ENCODE measurements around the gene CNN2.

CNN2 gene

DNA sequence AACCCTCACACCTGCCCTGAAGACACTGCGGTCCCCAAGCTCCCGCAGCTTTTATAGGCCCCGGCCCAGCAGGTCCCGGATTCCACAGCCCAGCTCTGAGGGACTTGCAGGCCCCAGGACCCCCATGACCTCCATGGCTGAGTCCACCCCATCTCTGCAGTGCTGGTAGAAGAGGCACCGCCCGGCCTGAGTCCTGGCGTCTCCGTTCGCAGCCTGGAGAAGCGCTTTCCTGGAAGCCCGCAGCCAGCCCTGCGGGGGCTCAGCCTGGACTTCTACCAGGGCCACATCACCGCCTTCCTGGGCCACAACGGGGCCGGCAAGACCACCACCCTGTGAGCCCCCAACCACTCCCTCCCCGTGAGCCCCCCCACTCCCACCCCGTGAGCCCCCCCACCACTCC, 22.7 kb downstream of the CNN2 start:
- no peak for DNase-seq (ENCODE audit: low read depth, low spot score)

DNA sequence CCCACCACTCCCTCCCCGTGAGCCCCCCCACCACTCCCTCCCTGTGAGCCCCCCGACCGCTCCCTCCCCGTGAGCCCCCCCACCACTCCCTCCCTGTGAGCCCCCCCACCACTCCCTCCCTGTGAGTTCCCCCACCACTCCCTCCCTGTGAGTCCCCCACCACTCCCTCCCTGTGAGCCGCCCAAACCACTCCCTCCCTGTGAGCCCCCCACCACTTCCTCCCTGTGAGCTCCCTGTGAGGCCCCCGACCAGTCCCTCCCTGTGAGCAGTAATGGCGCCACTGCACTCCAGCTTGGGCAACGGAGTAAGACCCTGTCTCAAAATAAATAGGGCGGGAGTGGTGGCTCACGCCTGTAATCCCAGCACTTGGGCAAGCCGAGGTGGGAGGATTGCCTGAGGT, 23.4 kb downstream of the CNN2 start:
- no peak for DNase-seq (ENCODE audit: low read depth, low spot score)

GRCh38 chr19:1050989-1051788, 24.8 kb downstream of the CNN2 start:
- DNase-seq (ENCODE audit: low read depth, low spot score) = no peak

- no peak for DNase-seq (ENCODE audit: low read depth, low spot score)
Observed at GRCh38 chr19:1051791-1052190, 25.4 kb downstream of the CNN2 start.

GRCh38 chr19:1052349-1052975, 26.1 kb downstream of the CNN2 start:
- DNase-seq (ENCODE audit: low read depth, low spot score) = no peak

DNA sequence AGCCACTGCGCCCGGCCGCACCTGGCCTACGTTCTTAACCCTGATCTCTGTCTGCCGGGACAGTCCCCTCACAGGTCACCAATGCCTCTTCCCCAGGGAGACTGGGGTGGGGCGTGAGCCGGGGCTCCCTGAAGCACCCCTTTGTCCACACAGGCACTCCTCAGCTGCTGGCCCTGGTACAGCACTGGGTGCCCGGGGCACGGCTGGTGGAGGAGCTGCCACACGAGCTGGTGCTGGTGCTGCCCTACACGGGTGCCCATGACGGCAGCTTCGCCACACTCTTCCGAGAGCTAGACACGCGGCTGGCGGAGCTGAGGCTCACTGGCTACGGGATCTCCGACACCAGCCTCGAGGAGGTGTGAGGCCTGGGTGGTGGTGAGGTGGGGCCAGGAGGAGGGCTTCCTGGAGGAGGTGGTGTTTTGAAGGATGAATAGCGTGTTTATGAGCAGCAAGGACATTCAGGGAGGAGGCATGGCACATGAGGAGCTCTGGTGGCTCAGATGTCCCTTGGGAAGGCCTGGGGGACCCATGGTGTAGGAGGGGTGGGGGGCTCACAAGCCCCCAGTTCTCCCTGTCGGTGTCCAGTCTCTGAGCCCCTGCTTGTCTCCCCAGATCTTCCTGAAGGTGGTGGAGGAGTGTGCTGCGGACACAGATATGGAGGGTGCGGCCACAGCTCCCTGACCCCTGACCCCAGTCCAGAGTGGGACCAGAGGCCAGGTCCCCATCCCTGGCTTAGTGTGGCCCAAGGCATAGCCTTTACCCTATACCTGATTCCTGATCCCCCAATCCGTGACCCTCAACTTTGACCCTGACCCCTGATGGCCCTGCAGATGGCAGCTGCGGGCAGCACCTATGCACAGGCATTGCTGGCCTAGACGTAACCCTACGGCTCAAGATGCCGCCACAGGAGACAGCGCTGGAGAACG, 27.0 kb downstream of the CNN2 start:
- DNase-seq (ENCODE audit: low read depth, low spot score) = no peak

DNA sequence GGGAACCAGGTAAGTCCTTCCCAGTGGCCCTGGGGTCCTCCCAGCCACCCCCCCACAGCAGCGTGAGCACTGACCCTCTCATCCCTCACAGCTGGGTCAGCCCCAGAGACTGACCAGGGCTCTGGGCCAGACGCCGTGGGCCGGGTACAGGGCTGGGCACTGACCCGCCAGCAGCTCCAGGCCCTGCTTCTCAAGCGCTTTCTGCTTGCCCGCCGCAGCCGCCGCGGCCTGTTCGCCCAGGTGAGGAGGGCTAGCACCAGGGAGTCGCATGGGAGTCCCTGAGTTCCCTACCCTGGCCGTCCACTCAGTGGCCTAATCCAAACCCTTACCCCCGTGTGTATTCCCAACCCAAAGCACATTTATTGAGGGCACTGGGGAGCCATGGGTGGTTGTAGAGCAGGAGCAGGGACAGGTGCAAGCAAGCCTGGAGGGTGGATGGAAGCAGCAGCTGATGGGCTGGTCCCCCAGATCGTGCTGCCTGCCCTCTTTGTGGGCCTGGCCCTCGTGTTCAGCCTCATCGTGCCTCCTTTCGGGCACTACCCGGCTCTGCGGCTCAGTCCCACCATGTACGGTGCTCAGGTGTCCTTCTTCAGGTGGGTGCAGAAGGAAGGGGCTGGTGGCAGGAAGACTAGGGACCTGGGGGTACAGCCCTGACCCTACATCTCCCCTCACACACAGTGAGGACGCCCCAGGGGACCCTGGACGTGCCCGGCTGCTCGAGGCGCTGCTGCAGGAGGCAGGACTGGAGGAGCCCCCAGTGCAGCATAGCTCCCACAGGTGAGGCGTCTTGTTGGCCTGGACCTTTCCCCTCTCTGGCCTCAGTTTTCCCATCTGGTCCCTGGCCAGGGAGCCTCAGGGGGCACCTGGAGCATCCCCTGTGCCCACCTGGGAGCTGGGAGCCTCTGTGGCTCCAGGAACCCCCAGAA, 28.0 kb downstream of the CNN2 start:
- DNase-seq (ENCODE audit: low read depth, low spot score) = no peak

DNA sequence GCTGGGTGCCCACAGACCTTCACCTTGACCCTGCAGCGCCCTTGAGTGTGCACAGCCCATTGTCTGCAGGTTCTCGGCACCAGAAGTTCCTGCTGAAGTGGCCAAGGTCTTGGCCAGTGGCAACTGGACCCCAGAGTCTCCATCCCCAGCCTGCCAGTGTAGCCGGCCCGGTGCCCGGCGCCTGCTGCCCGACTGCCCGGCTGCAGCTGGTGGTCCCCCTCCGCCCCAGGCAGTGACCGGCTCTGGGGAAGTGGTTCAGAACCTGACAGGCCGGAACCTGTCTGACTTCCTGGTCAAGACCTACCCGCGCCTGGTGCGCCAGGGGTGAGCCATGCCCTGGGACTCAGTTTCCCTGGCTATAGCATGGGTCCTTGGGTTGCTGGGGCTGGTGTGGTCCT, 28.6 kb downstream of the CNN2 start:
- DNase-seq (ENCODE audit: low read depth, low spot score) = no peak

DNA sequence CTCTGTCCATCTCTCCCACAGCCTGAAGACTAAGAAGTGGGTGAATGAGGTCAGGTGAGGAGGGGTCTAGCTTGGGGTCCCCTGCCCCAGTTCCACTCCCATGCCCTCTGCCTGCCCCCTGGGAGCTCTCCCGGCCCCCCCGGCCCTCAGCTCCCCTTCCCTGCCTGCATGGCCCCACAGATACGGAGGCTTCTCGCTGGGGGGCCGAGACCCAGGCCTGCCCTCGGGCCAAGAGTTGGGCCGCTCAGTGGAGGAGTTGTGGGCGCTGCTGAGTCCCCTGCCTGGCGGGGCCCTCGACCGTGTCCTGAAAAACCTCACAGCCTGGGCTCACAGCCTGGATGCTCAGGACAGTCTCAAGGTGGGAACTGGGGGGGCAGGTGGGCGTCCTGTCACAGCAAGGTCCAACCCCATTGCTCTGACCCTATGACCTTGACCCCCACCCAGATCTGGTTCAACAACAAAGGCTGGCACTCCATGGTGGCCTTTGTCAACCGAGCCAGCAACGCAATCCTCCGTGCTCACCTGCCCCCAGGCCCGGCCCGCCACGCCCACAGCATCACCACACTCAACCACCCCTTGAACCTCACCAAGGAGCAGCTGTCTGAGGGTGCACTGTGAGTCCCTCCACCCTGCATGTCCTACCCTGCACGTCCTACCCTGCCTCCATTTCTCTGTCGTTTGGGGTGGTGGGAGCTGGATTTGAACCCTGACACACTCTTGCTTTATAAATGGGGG, 29.6 kb downstream of the CNN2 start:
- no peak for DNase-seq (ENCODE audit: low read depth, low spot score)

DNA sequence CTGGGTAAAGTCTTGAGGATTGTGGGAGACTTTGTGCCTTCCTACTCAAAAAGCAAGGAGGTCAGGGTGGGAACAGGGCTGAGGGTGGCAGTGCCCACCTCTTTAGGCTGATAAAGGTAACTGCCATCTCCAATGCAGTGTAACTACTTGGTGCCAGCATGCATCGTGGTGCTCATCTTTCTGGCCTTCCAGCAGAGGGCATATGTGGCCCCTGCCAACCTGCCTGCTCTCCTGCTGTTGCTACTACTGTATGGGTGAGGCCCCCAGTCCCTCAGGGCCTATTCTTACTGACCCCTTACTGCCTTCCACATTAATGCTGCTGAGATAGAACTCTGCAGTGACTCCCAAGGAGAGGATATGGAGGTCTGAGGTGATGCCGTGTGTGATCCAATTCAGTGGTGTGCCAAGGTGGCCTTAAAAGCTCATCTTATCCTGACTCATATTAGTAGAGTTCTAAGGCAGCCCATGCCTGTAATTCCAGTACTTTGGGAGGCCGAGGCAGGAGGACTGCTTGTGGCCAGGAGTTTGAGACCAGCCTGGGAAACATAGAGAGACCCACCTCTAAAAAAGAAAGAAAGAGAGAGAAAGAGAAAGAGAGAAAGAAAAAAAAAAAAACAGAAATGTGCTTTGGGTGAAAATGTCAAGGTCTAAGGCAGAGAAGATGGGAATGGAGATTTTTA, 30.9 kb downstream of the CNN2 start:
- no peak for DNase-seq (ENCODE audit: low read depth, low spot score)

DNA sequence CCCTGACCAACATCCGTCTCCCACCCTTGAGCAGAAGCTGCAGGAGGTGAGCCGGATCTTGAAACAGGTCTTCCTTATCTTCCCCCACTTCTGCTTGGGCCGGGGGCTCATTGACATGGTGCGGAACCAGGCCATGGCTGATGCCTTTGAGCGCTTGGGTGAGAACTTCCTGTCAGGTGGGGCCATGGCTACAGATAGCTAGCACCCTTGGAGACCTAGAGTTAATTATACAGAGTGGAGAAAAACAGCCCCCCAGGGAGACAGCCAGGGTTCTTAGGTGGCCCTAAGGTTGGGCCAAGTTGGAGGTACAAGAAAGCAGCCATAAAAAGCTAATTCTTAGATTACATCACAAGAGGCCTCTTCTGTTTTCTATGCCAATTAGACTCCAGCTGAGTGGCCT, 31.7 kb downstream of the CNN2 start:
- DNase-seq (ENCODE audit: low read depth, low spot score) = no peak

- DNase-seq (ENCODE audit: low read depth, low spot score) = no peak
Observed at GRCh38 chr19:1060689-1061088, 34.3 kb downstream of the CNN2 start.

- no peak for DNase-seq (ENCODE audit: low read depth, low spot score)
Observed at GRCh38 chr19:1061987-1062386, 35.6 kb downstream of the CNN2 start.

DNA sequence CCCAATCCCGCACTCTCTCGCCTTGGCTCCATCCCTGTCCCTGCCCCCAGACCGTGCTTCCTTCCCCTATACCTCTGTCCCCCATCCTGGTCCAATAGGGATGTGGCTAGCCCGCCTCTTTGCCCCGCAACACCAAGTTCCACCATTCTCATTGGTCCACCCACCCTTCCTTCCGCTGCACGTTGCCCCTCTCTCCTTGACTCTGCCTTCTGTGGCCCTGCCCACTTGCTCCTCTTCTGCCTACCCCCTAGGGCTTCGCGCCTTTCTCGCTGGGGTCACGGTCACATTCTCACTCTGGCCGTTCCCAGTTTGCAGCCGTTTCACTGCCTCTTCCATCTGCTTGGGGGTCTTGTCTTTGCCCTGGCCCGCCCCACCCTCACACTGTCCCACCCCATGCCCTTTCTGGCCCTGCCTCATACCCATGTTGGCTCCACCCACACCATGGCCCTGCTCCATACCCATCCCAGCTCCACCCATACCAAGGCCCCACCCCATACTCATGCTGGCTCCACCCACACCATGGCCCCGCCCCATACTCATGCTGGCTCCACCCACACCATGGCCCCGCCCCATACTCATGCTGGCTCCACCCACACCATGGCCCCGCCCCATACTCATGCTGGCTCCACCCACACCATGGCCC, 36.1 kb downstream of the CNN2 start:
- DNase-seq (ENCODE audit: low read depth, low spot score) = no peak

DNA sequence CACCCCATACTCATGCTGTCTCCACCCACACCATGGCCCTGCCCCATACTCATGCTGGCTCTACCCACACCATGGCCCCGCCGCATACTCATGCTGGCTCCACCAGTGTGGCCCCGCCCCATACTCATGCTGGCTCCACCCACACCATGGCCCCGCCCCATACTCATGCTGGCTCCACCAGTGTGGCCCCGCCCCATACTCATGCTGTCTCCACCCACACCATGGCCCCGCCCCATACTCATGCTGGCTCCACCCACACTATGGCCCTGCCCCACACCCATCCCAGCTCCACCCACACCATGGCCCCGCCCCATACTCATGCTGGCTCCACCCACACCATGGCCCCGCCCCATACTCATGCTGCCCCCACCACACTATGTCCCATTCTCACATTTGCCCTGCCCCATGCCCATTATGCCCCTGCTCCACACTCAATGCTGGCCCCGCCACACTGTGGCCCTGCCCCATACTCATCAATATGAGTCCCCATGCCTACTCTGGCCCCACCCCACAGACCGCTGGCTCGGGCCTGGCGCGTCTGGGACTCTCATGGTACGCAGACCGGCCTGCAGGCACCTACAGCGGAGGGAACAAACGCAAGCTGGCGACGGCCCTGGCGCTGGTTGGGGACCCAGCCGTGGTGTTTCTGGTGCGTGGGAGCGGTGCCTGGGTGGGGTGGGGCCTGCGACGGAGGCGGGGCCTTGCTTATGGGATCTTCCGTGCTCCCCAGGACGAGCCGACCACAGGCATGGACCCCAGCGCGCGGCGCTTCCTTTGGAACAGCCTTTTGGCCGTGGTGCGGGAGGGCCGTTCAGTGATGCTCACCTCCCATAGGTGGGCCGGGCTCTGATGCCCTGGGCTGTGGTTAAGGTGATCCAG, 36.9 kb downstream of the CNN2 start:
- no peak for DNase-seq (ENCODE audit: low read depth, low spot score)

- DNase-seq (ENCODE audit: low read depth, low spot score) = no peak
Observed at GRCh38 chr19:1063909-1064660, 37.7 kb downstream of the CNN2 start.

GRCh38 chr19:1064661-1065605, 38.5 kb downstream of the CNN2 start:
- no peak for DNase-seq (ENCODE audit: low read depth, low spot score)
